ENCODE data around the gene HMCES. TPM values are rescaled to one million over a fixed set of nuclear protein-coding genes. Genes with fewer than 3 reads are reported as not detected.
A peak's percentile ranks its signal among the peaks of the same experiment; 100 is the strongest.
"Not testable (repeated sequence)": the region's sequence is repeated elsewhere in the genome, so short reads cannot be mapped to it uniquely, and the experiment has no call there.

HMCES gene
- total RNA-seq, 2 donors from 2014 or later: 66.6 to 84.3 TPM

GRCh38 chr3:129339833-129340232, 61.2 kb downstream of the HMCES start:
- H3K27me3 Mint-ChIP-seq (ENCODE audit: low read depth): peaks cover 13% of the 10 kb centered on the region
- ATAC-seq (replicated peaks in 1 of 2); H3K9me3 Mint-ChIP-seq; H3K4me3 Mint-ChIP-seq; H3K4me1 Mint-ChIP-seq (ENCODE audit: low read depth); DNase-seq; H3K36me3 Mint-ChIP-seq (ENCODE audit: insufficient read depth in 2 of 2); H3K27ac Mint-ChIP-seq: not testable (repeated sequence)

- Mint-ChIP-seq H3K9me3 (no peaks in the 10 kb centered on the region), H3K4me3 (no peak overlapping the region), H3K27me3 (ENCODE audit: low read depth) (peaks cover 26% of the 10 kb centered on the region), H3K27ac (no peak overlapping the region), H3K4me1 (ENCODE audit: low read depth) (peaks cover 6% of the 10 kb centered on the region), H3K36me3 (ENCODE audit: insufficient read depth in 2 of 2) (no peaks in the 10 kb centered on the region)
- DNase-seq (no peak), ATAC-seq (replicated peaks in 1 of 2) (no peak)
Observed at GRCh38 chr3:129341331-129342141, 62.9 kb downstream of the HMCES start.

- Mint-ChIP-seq H3K36me3 (ENCODE audit: insufficient read depth in 2 of 2) (no peaks in the 10 kb centered on the region), H3K27me3 (ENCODE audit: low read depth) (peaks cover 32% of the 10 kb centered on the region), H3K4me1 (ENCODE audit: low read depth) (peaks cover 6% of the 10 kb centered on the region), H3K9me3 (no peaks in the 10 kb centered on the region), H3K27ac (no peak overlapping the region), H3K4me3 (peak overlapping the region; percentile 62)
- ATAC-seq (replicated peaks in 1 of 2) (peak; percentile 85 to 90), DNase-seq (peak; percentile 54)
Observed at GRCh38 chr3:129343643-129344360, 65.1 kb downstream of the HMCES start.

GRCh38 chr3:129344540-129345220, 66.0 kb downstream of the HMCES start:
- no peak for ATAC-seq (replicated peaks in 1 of 2)
- Mint-ChIP-seq H3K4me3 (no peak overlapping the region), H3K4me1 (ENCODE audit: low read depth) (peaks cover 6% of the 10 kb centered on the region), H3K9me3 (no peaks in the 10 kb centered on the region), H3K36me3 (ENCODE audit: insufficient read depth in 2 of 2) (no peaks in the 10 kb centered on the region), H3K27me3 (ENCODE audit: low read depth) (peaks cover 32% of the 10 kb centered on the region), H3K27ac (no peak overlapping the region)
- no peak for DNase-seq

- ATAC-seq (replicated peaks in 1 of 2): no peak
- Mint-ChIP-seq H3K27ac (no peak overlapping the region), H3K9me3 (no peaks in the 10 kb centered on the region), H3K4me3 (no peak overlapping the region), H3K36me3 (ENCODE audit: insufficient read depth in 2 of 2) (no peaks in the 10 kb centered on the region), H3K4me1 (ENCODE audit: low read depth) (peaks cover 6% of the 10 kb centered on the region), H3K27me3 (ENCODE audit: low read depth) (peaks cover 32% of the 10 kb centered on the region)
- no peak for DNase-seq
Observed at GRCh38 chr3:129345281-129345680, 66.6 kb downstream of the HMCES start.

GRCh38 chr3:129345971-129346370, 67.3 kb downstream of the HMCES start:
- DNase-seq: no peak
- no peak overlapping the region for H3K27ac Mint-ChIP-seq
- H3K4me1 Mint-ChIP-seq (ENCODE audit: low read depth): peaks cover 6% of the 10 kb centered on the region
- no peaks in the 10 kb centered on the region for H3K36me3 Mint-ChIP-seq (ENCODE audit: insufficient read depth in 2 of 2)
- H3K27me3 Mint-ChIP-seq (ENCODE audit: low read depth): peaks cover 32% of the 10 kb centered on the region
- no peak overlapping the region for H3K4me3 Mint-ChIP-seq
- ATAC-seq (replicated peaks in 1 of 2): no peak
- H3K9me3 Mint-ChIP-seq: no peaks in the 10 kb centered on the region

- Mint-ChIP-seq H3K27ac (no peak overlapping the region), H3K4me3 (no peak overlapping the region), H3K9me3 (no peaks in the 10 kb centered on the region), H3K36me3 (ENCODE audit: insufficient read depth in 2 of 2) (no peaks in the 10 kb centered on the region), H3K4me1 (ENCODE audit: low read depth) (peaks cover 6% of the 10 kb centered on the region), H3K27me3 (ENCODE audit: low read depth) (peaks cover 32% of the 10 kb centered on the region)
- ATAC-seq (replicated peaks in 1 of 2) (no peak), DNase-seq (no peak)
Observed at GRCh38 chr3:129346695-129347457, 68.2 kb downstream of the HMCES start.

- no peaks in the 10 kb centered on the region for H3K36me3 Mint-ChIP-seq (ENCODE audit: insufficient read depth in 2 of 2)
- ATAC-seq (replicated peaks in 1 of 2): no peak
- no peak overlapping the region for H3K27ac Mint-ChIP-seq
Observed at GRCh38 chr3:129347458-129347845, 68.8 kb downstream of the HMCES start.

GRCh38 chr3:129348734-129349133, 70.1 kb downstream of the HMCES start:
- H3K36me3 Mint-ChIP-seq (ENCODE audit: insufficient read depth in 2 of 2): no peaks in the 10 kb centered on the region
- H3K4me1 Mint-ChIP-seq (ENCODE audit: low read depth): peaks cover under 1% of the 10 kb centered on the region
- no peak for ATAC-seq (replicated peaks in 1 of 2)
- no peak overlapping the region for H3K27ac Mint-ChIP-seq
- H3K4me3 Mint-ChIP-seq: no peak overlapping the region
- peaks cover 20% of the 10 kb centered on the region for H3K27me3 Mint-ChIP-seq (ENCODE audit: low read depth)
- no peak for DNase-seq
- H3K9me3 Mint-ChIP-seq: no peaks in the 10 kb centered on the region

More at GRCh38 chr3:129347458-129347845, 68.8 kb downstream of the HMCES start:
- Mint-ChIP-seq H3K27me3 (ENCODE audit: low read depth) (peaks cover 28% of the 10 kb centered on the region), H3K4me1 (ENCODE audit: low read depth) (peaks cover 6% of the 10 kb centered on the region), H3K4me3 (no peak overlapping the region), H3K9me3 (no peaks in the 10 kb centered on the region)
- no peak for DNase-seq

- not testable (repeated sequence) for H3K4me1 Mint-ChIP-seq (ENCODE audit: low read depth); DNase-seq; H3K36me3 Mint-ChIP-seq (ENCODE audit: insufficient read depth in 2 of 2); H3K27ac Mint-ChIP-seq; H3K9me3 Mint-ChIP-seq; H3K4me3 Mint-ChIP-seq; ATAC-seq (replicated peaks in 1 of 2)
- H3K27me3 Mint-ChIP-seq (ENCODE audit: low read depth): peaks cover 20% of the 10 kb centered on the region
Observed at GRCh38 chr3:129349169-129349568, 70.5 kb downstream of the HMCES start.

- H3K27ac Mint-ChIP-seq: no peak overlapping the region
- DNase-seq: no peak
- peaks cover 19% of the 10 kb centered on the region for H3K27me3 Mint-ChIP-seq (ENCODE audit: low read depth)
- H3K9me3 Mint-ChIP-seq: no peaks in the 10 kb centered on the region
- no peaks in the 10 kb centered on the region for H3K4me1 Mint-ChIP-seq (ENCODE audit: low read depth)
- no peak for ATAC-seq (replicated peaks in 1 of 2)
- H3K36me3 Mint-ChIP-seq (ENCODE audit: insufficient read depth in 2 of 2): no peaks in the 10 kb centered on the region
- H3K4me3 Mint-ChIP-seq: no peak overlapping the region
Observed at GRCh38 chr3:129349791-129350190, 71.1 kb downstream of the HMCES start.

GRCh38 chr3:129352045-129352444, 73.4 kb downstream of the HMCES start:
- ATAC-seq (replicated peaks in 1 of 2) (no peak), DNase-seq (no peak)
- H3K4me1 Mint-ChIP-seq (ENCODE audit: low read depth): no peaks in the 10 kb centered on the region
- no peaks in the 10 kb centered on the region for H3K36me3 Mint-ChIP-seq (ENCODE audit: insufficient read depth in 2 of 2)
- H3K9me3 Mint-ChIP-seq: no peaks in the 10 kb centered on the region
- no peak overlapping the region for H3K27ac Mint-ChIP-seq
- H3K4me3 Mint-ChIP-seq: no peak overlapping the region
- peaks cover 2% of the 10 kb centered on the region for H3K27me3 Mint-ChIP-seq (ENCODE audit: low read depth)
